ENCODE results near the gene LCE1F. TPM values are rescaled to one million over a fixed set of nuclear protein-coding genes. Genes with fewer than 3 reads are reported as not detected.

Gene LCE1F
- total RNA-seq, 4 donors from 2014 or later: 34.2 to 121 (median 64.6) TPM

GRCh38 chr1:152776361-152776760, 1.4 kb downstream of the LCE1F start:
- H3K4me3 ChIP-seq (ENCODE audit: low read depth, poor library complexity, severe bottlenecking): no peak overlapping the region
- no peak for TF ChIP-seq POLR2A (IDR thresholded peaks at IDR 0.05)
- TF ChIP-seq CTCF (IDR thresholded peaks at IDR 0.05): no peak
- DNase-seq (ENCODE audit: low spot score in 2 of 2): no peak
- 68 to 89% methylated on average over 3 to 7 of the region's 11 CpGs for WGBS, 2 donors
- intact Hi-C loops (cut with DNase I; ENCODE audit: low total_unique reads): no loop called here

GRCh38 chr1:152777510-152778137, 2.7 kb downstream of the LCE1F start:
- H3K4me3 ChIP-seq (ENCODE audit: low read depth, poor library complexity, severe bottlenecking): no peak overlapping the region
- TF ChIP-seq CTCF (IDR thresholded peaks at IDR 0.05) (no peak), POLR2A (IDR thresholded peaks at IDR 0.05) (no peak)
- WGBS, 2 donors: 63 to 66% methylated on average over 4 of the region's 4 CpGs
- intact Hi-C loops (cut with DNase I; ENCODE audit: low total_unique reads): no loop called here
- DNase-seq (ENCODE audit: low spot score in 2 of 2): no peak

DNA sequence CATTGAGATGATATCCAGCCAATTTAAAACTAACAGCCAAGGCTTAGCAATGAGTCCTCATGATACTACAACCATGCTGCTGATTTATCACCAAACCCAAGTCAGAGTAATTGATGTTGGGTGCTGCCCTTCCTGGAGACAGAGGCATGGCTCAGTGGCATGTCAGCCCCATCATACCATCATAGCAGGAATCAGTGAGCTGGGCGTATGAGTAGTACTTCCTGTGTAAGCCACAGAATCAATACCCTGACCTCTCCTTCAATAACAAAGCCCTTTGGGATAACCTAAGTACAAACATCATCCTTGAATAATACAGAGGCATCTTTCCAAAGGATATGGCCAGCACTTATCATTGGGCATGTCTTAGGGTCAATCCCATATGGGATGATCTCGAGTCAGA, 8.2 kb downstream of the LCE1F start:
- TF ChIP-seq CTCF (IDR thresholded peaks at IDR 0.05): no peak
- TF ChIP-seq POLR2A (IDR thresholded peaks at IDR 0.05): no peak
- H3K4me3 ChIP-seq (ENCODE audit: low read depth, poor library complexity, severe bottlenecking): no peak overlapping the region
- no peak for DNase-seq (ENCODE audit: low spot score in 2 of 2)
- intact Hi-C loops (cut with DNase I; ENCODE audit: low total_unique reads): no loop called here
- WGBS, 2 donors: 66 to 79% methylated on average over 2 of the region's 2 CpGs

DNA sequence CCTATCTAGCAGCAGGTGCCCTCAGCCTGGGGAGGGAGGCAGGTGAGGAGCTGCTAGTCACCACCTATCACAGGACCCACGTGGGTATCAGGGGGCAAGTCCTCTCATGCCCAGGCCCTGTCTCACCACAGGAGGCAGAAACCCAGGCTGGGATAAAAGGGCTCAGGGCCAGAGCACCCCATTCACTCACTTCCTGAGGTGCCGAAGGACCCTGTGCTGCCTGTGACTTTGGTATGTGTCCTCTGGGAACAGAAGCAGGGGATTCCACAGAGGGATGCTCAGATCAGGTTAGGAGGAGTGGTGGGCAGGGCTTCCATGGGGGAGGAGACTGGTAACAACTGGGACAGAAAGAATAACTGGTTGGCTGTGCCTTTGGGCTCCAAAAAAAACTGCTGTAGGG, 11.1 kb downstream of the LCE1F start, which contains the start of gene LCE1E:
TSS of gene LCE1E (plus strand) at position 181 of the 400 bp plus-strand sequence. CDS start 1,043 bp downstream, outside the sequence.
- WGBS, 2 donors: 17 to 25% methylated on average over 2 of the region's 2 CpGs
- intact Hi-C loops (cut with DNase I; ENCODE audit: low total_unique reads): no loop called here
- DNase-seq (ENCODE audit: low spot score in 2 of 2): no peak
- TF ChIP-seq CTCF (IDR thresholded peaks at IDR 0.05) (no peak), POLR2A (IDR thresholded peaks at IDR 0.05) (no peak)
- H3K4me3 ChIP-seq (ENCODE audit: low read depth, poor library complexity, severe bottlenecking): no peak within 1 kb of the TSS

DNA sequence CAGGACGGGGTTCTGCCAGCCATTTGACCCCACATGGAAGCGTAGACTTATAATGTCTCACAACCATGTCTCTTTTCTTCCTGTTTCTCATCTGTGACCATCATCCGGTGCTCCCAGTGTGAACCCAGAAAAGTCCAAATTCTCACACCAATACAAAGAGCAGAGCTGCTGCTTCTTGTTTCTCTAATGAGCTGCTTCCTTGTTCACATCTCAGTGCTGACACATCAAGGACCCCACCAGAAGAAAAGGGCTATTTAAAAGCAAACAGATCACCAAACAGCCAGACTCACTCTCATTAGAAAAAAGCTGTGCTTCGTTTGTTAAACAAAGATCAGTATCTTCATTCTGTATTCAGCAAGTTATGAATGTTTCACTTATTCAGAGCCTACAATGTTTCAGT, 20.7 kb downstream of the LCE1F start:
- WGBS, 2 donors: 65 to 69% methylated on average over 4 of the region's 4 CpGs
- DNase-seq (ENCODE audit: low spot score in 2 of 2): no peak
- TF ChIP-seq CTCF (IDR thresholded peaks at IDR 0.05) (no peak), POLR2A (IDR thresholded peaks at IDR 0.05) (no peak)
- H3K4me3 ChIP-seq (ENCODE audit: low read depth, poor library complexity, severe bottlenecking): no peak overlapping the region
- intact Hi-C loops (cut with DNase I; ENCODE audit: low total_unique reads): no loop called here

- 33 to 35% methylated on average over 3 of the region's 3 CpGs for WGBS, 2 donors
- H3K4me3 ChIP-seq (ENCODE audit: low read depth, poor library complexity, severe bottlenecking): no peak within 1 kb of the TSS
- intact Hi-C loops (cut with DNase I; ENCODE audit: low total_unique reads): no loop called here
- TF ChIP-seq POLR2A (IDR thresholded peaks at IDR 0.05) (no peak), CTCF (IDR thresholded peaks at IDR 0.05) (no peak)
- DNase-seq (ENCODE audit: low spot score in 2 of 2): no peak
These were observed 21.5 kb downstream of the LCE1F start, which contains the start of gene LCE1D for GRCh38 chr1:152796421-152796820. TSS of gene LCE1D (plus strand) at chr1:152796721. CDS start at chr1:152797795, 1,074 bp downstream.
